DMS153 (cell line): Measurements from ENCODE around the gene DCP1B.
A peak's percentile ranks its signal among the peaks of the same experiment; 100 is the strongest.

Experiments
- DNase-seq: peaks from one replicate; lab custom pipeline; 2025; lab: John Stamatoyannopoulos, UW

Gene DCP1B

DNA sequence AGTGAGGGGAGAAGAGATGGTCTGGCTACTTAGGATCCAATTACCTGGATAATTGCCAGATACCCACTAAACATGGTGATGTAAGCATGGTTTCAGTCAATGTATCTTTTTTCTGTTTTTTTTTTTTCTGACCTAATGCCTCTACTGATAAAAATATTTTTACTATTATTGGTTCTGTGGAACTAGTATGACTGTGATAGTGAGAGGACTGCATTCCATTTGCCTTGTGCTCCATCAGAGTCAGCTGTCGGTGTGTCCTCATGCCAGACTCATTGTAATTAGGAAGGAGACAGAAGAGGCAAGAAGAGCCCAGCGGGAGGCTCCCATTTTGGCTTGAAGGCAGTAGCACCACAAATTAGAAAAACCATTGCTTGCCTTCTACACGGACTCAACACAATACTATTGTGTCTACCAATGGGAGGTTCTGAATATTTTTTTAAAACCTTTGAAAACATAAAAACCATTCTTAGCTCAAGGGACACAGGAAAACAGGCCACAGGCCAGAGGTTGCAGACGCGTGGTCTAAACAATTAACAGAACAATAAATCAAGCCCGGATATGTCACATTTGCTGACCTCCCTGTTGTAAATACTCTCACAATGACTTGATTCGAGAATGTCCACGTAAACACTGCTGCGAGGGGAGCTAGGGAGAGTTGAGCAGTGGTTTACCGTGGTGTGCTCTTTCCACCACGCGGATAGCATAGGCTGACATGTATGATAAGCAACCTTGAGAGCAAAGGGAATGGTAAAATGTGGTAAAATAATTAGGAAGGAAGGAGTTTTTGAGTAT, 13.5 kb upstream of the DCP1B start:
- no peak for DNase-seq

DNA sequence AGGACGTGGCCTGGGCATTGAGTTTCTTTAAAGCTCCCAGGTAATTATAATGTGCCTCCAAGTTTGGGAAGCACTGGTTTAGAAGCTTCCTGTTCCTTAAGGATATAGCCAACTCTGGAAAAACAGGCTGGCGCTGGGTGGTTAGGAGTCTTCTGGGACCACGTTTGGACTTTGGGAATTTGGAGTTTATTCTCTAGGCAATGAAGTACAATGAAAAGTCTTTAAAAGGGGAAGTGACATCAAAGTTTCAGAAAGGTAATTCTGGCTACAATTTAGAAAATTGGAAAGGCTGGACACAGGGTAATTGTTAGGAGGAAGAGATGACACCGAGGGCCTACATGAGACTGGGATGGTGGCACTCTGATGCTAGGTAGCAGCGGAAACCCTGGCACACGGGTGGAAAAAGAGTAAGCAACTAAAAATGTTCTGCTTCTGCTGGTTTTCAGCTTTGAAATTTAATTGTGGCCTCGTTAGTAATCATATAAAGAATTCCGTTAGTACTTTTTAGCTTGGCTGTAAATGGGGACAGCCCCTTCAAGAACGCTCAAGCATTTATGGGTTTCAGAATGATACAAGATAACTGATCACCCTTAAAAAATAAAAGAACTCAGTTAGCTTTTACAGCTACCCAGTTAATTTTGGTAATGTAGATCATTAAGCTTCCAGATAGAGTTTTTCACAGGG, 12.7 kb upstream of the DCP1B start:
- no peak for DNase-seq

DNA sequence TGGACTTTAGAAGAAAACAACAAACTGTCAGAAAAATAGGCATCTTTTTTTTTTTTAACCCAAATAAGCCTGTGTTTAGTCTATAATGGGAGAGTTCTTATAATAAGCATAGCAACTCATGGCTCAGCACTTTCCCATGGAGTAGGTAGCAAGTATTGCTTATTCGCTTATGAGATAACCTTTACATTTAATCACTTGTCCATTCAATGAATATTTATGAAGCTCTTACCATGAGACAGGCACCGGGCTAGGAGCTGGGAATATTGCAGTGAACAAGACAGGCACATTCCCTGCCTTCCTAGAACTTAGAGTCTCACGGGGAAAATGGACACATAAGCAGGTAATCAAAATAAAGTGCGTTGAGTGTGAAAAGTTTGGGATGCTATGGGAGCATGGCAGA, 10.0 kb upstream of the DCP1B start:
- DNase-seq = no peak

DNA sequence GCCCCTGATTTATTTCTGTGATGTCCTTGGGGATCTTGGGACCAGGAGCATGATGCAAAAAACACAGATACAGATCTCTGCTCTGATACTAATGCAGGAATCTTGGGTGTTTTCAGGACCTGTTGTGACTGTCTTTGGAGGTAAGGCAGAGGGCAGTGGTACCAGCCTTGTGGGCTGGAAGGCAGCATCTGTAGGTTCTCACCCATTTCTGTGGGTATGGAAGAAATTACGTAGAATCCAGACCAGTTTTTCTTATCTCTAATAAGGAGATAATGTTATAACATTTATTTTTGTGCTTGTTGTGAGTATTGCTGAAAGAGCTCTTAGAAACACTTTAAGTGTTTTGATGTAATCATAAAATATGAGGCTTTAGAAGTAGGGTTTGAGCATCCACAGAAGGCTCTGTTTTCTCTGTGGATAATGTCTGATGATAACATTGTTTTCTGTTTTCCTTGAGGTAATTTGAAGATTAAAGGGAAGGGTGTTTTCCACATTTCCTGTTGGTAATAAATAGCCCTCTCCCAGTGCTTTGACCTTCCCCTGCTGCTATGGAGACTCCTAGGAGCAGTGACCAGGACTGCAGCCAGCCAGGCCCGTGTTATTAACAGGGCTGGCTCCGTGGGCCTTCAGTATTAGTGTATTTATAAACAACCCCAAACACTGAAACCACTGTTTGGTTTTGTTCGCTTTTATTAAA, 9.4 kb upstream of the DCP1B start:
- DNase-seq = no peak

DNA sequence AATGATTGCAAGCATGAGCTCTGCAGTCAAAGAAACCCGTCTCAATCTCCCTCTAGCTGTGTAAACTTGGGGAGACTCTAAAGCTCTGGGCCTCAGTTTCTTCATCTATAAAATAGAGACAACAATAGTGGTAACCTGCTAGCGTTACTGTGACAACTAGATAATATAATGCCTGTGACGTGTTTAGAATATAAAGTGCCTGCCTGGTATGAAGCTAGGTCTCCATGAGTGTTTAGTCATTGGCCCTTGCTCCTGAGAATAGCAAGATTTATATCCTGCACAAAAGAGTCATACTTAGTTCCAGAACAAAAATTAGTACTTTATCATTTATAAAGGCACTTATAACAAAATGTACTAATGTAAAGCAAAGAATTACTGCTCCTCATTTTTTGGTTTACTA, 8.8 kb upstream of the DCP1B start:
- DNase-seq = no peak

GRCh38 chr12:2011643-2012607, 7.7 kb upstream of the DCP1B start:
- DNase-seq = peak; percentile 56

- peak; percentile 20 for DNase-seq
Observed at GRCh38 chr12:2009623-2010022, 5.4 kb upstream of the DCP1B start.

DNA sequence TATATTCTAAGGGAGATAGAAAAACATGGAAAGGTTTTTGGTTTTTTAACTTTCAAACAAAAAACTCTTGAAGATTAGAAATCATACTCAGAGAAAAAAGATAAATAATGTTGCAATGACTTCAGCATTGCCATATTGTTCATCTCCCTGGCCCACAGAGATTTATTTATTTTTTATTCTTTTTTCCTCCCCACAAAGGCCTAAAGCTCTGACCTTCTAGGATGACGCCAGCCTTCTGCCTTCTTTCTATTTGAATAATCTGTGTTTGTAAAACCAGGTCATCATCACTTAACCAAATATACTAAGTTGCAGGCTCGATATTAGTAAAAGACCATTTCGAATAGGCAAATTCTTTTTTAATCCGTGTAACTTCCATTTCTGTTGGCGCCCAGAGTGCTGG, 4.4 kb upstream of the DCP1B start:
- no peak for DNase-seq

DNA sequence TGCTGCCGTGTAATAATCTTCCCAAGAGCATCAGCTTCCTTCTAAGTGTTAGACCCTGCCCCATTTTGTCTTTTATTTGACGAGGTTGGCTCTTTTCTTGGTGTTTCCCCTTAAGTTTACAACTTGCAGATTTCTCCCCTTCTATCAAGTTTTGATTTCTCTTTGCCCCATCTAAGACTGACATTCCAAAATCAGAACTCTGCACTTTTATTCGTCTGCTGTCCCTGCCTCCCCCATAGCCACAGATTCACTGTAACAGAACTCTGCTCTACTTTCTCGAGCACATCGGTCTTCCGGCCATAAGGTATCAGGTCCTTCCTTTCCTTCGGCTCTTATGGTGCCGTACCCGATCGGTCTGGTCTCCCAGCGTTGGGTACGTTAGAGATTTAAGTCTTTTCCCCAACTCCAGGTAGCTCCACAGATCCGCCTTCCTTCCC, 563 bp downstream of the DCP1B start:
- DNase-seq = no peak

GRCh38 chr12:1995205-1995896, 8.9 kb downstream of the DCP1B start:
- no peak for DNase-seq

DNA sequence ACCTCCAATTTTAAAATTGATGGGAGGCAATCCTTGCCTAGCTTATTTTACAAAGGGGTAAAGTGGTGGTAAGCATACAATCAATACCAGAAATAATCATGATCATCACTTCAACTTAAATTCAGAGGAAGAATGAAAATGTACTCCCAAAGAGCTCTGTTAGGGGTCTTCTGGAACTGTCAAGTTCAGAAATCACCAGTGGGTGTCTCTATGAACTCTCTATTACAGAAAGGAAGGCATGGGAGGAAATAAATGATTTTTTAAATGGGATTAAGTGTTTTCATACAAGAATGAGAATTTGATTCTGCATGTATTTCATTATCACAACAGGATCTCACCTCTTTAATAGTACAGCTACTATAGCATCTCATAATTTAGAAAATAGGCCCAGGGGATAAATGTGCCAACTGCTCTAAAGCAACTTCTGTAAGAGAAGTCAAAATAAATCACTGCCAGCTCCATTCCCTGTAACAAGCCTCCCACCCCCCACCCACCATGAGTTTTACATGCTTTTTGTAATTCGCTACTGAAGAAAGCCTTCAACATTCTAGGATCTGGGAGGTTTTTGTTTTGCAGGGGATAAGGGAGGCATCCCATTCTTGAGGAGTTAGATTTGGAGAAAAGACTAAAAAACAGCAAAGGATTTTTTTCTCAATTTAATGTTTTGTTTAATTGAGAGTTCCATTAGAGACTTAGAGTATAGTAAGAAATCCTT, 9.7 kb downstream of the DCP1B start:
- DNase-seq = no peak

DNA sequence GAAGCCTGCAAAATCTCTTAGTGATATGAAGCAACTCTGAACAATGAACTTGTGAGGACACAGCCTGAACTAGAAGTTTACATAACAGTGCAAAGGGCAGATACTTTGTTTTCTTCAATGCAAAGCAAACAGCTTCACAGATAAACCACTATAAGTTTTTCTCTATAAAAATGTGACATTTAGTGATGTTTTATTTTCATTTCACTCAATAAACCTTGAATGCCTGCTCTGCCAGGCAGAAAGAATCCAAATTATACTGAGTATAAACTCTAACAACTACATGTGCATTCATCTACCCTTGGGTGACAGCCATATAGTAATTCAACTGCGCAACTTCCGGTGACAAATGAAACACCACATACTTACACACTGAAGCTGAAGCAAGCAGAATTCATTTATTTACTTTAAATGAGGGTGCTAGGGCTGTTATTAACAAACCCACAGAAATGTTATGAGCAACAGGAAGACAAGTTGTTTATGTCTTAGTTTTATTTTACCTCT, 10.3 kb downstream of the DCP1B start:
- no peak for DNase-seq

DNA sequence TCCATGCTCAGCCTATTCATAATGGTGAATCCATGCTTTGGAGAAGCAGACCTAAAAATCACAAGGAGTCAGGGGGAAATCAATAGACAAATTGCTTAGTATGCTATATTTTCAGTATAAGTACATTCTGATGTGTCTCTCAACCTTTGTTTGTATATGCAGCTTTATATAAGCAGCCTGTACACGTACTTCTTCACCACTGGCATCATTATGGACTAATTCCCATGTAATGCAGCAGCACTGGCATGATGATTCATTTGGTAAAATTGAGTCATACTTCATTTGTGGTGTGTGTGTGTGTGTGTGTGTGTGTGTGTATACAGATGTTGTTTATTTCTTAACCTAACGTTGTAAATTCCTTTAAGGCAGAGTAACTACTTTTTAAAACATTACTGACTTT, 10.9 kb downstream of the DCP1B start:
- no peak for DNase-seq

DNA sequence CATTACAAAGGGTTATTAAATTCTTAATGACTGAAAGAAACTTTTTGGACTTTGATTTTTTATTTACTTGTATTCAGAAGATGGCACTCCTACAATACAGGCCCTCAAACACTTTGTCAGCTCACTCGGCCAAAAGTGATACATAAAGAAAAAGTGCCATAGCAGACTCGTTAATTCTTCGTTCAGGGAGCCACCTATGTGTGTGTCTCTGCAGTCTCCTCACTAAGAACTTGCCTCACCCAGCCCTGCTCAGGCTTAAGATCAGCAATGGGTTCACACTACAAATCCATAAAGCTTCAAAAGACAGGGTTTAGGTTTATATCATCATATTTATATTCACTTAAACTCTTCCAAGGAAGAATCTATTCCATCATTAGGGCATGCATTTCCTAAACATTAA, 11.5 kb downstream of the DCP1B start:
- no peak for DNase-seq

DNA sequence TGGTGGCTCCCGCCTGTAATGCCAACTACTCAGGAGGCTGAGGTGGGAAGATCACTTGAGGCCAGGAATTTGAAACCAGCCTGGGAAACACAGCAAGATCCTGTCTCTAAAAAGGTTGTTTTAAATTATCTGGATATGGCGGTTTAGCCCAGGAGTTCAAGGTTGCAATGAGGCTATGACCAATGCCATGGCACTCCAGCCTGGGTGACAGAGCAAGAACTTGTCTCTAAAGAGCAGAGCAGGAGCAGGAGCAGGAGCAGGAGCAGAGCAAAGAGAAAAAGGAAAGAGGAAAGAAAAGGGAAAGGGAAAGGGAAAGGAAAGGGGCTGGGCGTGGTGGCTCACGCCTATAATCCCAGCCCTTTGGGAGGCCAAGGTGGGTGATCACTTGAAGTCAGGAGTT, 15.1 kb downstream of the DCP1B start:
- DNase-seq = no peak

- no peak for DNase-seq
Observed at GRCh38 chr12:1984759-1985158, 19.5 kb downstream of the DCP1B start.

- DNase-seq = no peak
Observed at GRCh38 chr12:1980282-1980681, 24.0 kb downstream of the DCP1B start.

- no peak for DNase-seq
Observed at GRCh38 chr12:1978078-1978862, 26.0 kb downstream of the DCP1B start.

DNA sequence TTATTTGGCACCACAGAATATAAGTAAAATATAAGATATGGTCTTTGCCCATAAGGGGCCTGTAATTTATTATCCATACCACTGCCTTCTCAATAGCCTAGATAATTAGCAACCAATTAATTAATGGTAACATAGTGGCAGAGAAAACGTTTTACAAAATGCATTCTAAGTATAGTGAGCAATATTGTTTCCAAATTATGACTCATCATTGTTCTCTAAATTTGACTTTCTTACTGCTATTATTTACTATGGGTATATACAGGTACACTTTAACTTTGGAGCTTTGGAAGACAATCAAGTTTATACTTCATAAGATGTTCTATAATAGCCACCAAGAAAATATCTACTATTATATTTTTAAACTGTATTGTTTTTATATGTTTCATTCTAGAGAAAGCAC, 26.7 kb downstream of the DCP1B start:
- no peak for DNase-seq

DNA sequence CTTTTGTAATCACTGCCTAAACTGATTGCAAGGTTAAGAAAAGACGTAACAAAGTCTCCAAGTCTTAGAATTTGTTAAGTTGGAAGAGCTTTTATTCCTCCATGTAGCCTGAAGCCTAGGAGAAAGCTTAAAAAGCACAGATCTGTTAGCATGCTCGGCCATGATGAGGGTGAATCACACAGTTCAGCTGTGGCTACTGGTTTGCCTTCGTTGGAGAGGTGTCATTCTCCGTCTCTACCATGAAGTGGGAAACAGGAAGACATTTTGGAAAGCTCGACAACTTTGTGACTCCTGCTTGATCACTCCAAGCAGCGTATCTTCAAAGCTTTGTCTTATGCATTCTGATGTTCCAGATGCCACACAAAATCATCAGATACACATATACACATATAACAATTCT, 27.1 kb downstream of the DCP1B start:
- DNase-seq = no peak
